GM10248 (cell line): Measurements from ENCODE around the gene GRAMD1B.
A peak's percentile ranks its signal among the peaks of the same experiment; 100 is the strongest.

Source experiments
- CTCF ChIA-PET: fragments of 300-600 bp; sonication (Branson Sonifier 250); formaldehyde crosslinking; extraction: SDS; loops from one replicate; lab custom pipeline; 2021; ENCODE audit warnings: antibody characterized with exemption; lab: Yijun Ruan, JAX
- POLR2A ChIA-PET: fragments of 350-650 bp; sonication (Branson Sonifier 250); formaldehyde crosslinking; extraction: SDS; loops from one replicate; lab custom pipeline; 2020; ENCODE audit warnings: antibody characterized with exemption; lab: Yijun Ruan, JAX
- DNase-seq: peaks from one replicate; pipeline ENCODE4 v3.0.0; 2012; ENCODE audit errors: extremely low spot score
- CTCF ChIP-seq: IDR thresholded peaks from 2 replicates; pipeline ENCODE4 v1.5.1; 2012; ENCODE audit warnings: mild to moderate bottlenecking, low read depth; ENCODE audit errors: extremely low read depth, missing control alignments, control extremely low read depth

The GRAMD1B gene

DNA sequence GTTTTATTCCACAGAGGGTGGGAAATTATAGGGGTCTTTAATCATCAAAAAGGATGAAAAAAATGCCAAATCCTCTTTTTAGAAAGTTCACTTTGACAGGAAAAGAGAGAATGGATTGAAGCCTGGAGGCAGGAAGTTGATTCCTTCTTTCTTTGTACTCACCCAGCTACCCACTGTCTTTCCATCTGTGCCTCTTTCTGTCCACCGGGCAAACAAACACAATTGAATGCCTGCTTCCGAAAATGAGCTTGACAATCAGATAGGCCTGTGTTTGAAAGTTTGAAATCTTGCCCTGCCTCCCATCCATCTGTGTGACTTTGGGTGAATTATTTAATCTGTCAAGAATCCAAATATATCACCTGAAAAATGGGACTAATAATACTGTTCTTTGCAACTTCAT is 143.2 kb downstream of the GRAMD1B start:
- DNase-seq = no peak
- POLR2A ChIA-PET = no interaction called here
- CTCF ChIA-PET = interaction anchor here (0.7 to 5.1 kb wide), 7 partner anchors 14 to 312 kb away, joined by 3 to 16 read pairs (median 5); no protein-coding TSS in a partner anchor
- no peak for TF ChIP-seq CTCF

GRCh38 chr11:123575441-123575840 is 145.4 kb downstream of the GRAMD1B start:
- no peak for TF ChIP-seq CTCF
- CTCF ChIA-PET = interaction anchor here (0.8 to 2.5 kb wide), 13 partner anchors 9 to 314 kb away, joined by 3 to 41 read pairs (median 5); no protein-coding TSS in a partner anchor
- POLR2A ChIA-PET = no interaction called here
- no peak for DNase-seq

DNA sequence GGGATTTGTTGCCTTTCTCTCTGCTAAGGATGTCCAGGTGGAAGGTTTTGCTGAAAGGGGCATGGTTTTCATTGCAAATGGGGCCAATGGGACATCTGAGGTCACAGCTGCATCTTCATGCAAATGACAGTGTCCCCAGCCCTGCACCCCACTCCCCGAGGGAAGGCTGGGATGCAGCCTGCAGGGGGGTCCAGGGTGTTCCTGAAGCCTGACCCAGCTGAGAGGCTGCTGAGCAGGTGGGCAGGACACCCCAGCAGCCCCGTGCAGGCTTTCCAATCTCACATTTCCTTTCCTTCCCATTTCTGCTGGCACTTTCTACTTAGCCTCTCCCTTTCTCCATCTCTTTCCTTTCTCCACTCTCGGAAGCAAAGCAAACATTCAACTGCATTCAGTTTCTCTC is 146.0 kb downstream of the GRAMD1B start:
- POLR2A ChIA-PET = no interaction called here
- CTCF ChIA-PET = interaction anchor here (0.8 to 2.5 kb wide), 36 partner anchors 10 to 315 kb away, joined by 3 to 41 read pairs (median 5); no protein-coding TSS in a partner anchor
- TF ChIP-seq CTCF = no peak
- DNase-seq = no peak

GRCh38 chr11:123576501-123576900 is 146.4 kb downstream of the GRAMD1B start:
- ChIA-PET CTCF (interaction anchor here (0.6 to 2.5 kb wide), 39 partner anchors 10 to 315 kb away, joined by 3 to 41 read pairs (median 5); no protein-coding TSS in a partner anchor), POLR2A (no interaction called here)
- TF ChIP-seq CTCF = no peak
- DNase-seq = no peak

DNA sequence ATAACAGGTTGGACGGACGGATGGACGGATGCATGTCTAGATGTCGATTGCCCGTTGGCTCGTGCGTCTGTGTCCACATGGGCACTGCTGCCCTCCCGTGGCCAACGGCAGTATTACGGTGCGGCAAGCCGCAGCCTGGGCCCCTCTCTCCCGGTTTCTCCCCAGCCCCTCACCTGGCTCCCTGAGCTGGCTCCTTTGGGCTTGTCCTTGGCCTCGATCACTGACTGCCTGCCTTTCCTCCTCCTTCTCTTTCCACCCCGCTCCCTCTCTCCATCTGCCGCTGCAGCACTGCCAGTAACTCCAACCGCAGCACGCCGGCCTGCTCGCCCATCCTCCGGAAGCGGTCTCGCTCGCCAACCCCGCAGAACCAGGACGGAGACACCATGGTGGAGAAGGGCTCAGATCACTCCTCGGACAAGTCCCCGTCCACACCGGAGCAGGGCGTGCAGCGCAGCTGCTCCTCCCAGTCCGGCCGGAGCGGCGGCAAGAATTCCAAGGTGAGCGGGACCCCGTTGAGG is 147.1 kb downstream of the GRAMD1B start:
- DNase-seq = peak; percentile 84
- ChIA-PET CTCF (interaction anchor here (0.8 to 2.5 kb wide), 32 partner anchors 9 to 314 kb away, joined by 3 to 41 read pairs (median 5); no protein-coding TSS in a partner anchor), POLR2A (no interaction called here)
- peak; percentile 92 for TF ChIP-seq CTCF

GRCh38 chr11:123578778-123579481 is 148.9 kb downstream of the GRAMD1B start:
- DNase-seq = no peak
- POLR2A ChIA-PET = no interaction called here
- TF ChIP-seq CTCF = no peak
- CTCF ChIA-PET = interaction anchor here (1.0 to 5.6 kb wide), 14 partner anchors 9 to 172 kb away, joined by 3 to 56 read pairs (median 8); no protein-coding TSS in a partner anchor
